Measurements from ENCODE around the gene WDR88.

WDR88 gene

DNA sequence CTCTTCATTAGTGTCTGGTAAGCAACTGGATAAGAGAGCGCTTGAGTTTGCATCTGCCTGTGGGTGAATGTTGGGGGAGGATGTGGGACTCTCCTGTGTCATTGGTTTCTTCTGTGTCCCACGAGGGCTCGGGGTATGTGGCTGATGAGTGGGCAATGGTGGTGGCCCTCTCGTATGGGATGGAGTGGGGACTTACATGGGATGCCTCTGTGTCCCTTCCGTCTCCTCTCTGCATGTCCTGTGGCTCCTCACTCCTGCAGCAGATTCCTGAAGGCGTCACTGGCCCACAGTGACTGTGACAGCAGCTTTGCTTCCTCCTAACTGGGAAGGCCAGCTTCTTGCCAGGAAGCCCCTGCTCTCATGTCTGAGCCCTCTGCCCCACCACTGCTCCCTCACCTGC, 59.6 kb downstream of the WDR88 start:
- no peak overlapping the region for H3K4me3 ChIP-seq (ENCODE audit: low read length)
- no peak for TF ChIP-seq CTCF (conservative IDR thresholded peaks at IDR 0.05; ENCODE audit: low read length)
- DNase-seq (ENCODE audit: low read depth), result no peak

DNA sequence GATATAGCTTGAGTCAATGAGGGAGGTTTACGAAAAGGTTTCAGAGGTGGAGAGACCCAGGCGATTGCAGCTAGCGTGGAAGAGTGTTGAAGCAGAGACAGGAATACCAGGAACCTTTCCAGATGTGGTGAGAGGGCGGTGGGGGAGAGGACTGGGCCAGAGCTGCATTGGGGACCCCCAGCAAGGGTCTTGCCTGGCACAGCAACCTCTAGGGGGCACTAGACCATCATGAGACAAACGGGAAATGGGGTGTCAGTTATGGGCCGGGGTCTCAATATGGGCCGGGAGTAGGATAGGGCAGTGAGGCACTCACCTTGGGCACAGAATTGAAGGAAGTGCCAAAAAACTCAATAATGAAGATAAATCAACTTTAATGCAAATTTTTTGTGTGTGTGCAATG, 60.1 kb downstream of the WDR88 start:
- TF ChIP-seq CTCF (conservative IDR thresholded peaks at IDR 0.05; ENCODE audit: low read length), result no peak; the same call in 1 of the 2 replicates
- H3K4me3 ChIP-seq (ENCODE audit: low read length), result no peak overlapping the region
- no peak for DNase-seq (ENCODE audit: low read depth)

GRCh38 chr19:33193269-33193864, 61.5 kb downstream of the WDR88 start:
- peak overlapping the region; percentile 39 for H3K4me3 ChIP-seq (ENCODE audit: low read length)
- TF ChIP-seq CTCF (conservative IDR thresholded peaks at IDR 0.05; ENCODE audit: low read length), result no peak
- DNase-seq (ENCODE audit: low read depth), result no peak

DNA sequence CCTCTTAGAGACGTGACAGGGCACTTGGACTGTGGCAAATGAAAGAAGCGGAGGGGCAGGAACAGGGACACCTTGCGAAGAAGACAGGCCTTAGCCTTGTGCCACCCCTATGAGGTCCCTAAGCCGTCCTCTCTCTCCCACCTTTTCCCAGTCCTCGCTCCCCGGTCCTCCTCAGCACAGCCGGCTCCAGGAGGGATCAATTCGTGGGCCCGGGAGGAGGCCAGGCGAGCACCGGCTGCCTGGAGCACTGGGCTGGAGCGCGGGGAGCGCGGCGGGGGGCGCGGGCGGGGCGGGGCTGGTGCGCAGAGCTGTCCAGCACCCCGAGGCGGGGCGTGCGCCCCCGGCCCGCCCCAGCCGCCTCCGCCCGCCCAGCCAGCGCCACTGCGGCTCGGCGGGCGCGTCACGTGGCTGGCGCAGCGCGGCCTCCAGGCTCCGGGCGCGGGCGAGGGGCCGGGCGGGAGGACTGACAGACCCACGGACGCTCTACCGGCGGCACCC, 62.0 kb downstream of the WDR88 start, which contains the start of gene LRP3:
LRP3 (plus strand) TSS at position 466 of the 498 bp plus-strand sequence. CDS start 456 bp downstream, outside the sequence.
- H3K4me3 ChIP-seq (ENCODE audit: low read length), result peak within 1 kb of the TSS; percentile 65
- no peak for TF ChIP-seq CTCF (conservative IDR thresholded peaks at IDR 0.05; ENCODE audit: low read length)
- DNase-seq (ENCODE audit: low read depth), result peak; percentile 20

- DNase-seq (ENCODE audit: low read depth), result no peak
- TF ChIP-seq CTCF (conservative IDR thresholded peaks at IDR 0.05; ENCODE audit: low read length), result no peak
- H3K4me3 ChIP-seq (ENCODE audit: low read length), result peak overlapping the region; percentile 65
These were observed 62.6 kb downstream of the WDR88 start for GRCh38 chr19:33194532-33194885.

- DNase-seq (ENCODE audit: low read depth), result peak; percentile 53
- H3K4me3 ChIP-seq (ENCODE audit: low read length), result peak overlapping the region; percentile 65
- TF ChIP-seq CTCF (conservative IDR thresholded peaks at IDR 0.05; ENCODE audit: low read length), result no peak
These were observed 63.2 kb downstream of the WDR88 start for GRCh38 chr19:33194886-33195644.

Measured in AG10803 (cell line).